HCT116 (cell line): Measurements from ENCODE around the gene TMEM247. TPM values are rescaled to one million over a fixed set of nuclear protein-coding genes. Genes with fewer than 3 reads are reported as not detected.

ENCODE experiments used
- ATAC-seq: fragments of 200-7000 bp; cut with Tn5 transposase; 2 replicates; pipeline ENCODE4 v1.9.1; 2020; ENCODE audit warnings: mild to moderate bottlenecking, moderate library complexity
- BruUV-seq: library from RNA; stranded (reverse); fragments of 400-500 nt; replicated peaks from 2 replicates; lab custom pipeline; 2021; lab: Mats Ljungman, UMichigan
- CTCF ChIA-PET: fragments of 300-600 bp; sonication (Branson Sonifier 250); formaldehyde crosslinking; loops from one replicate; lab custom pipeline; 2021; ENCODE audit warnings: antibody characterized with exemption; lab: Charles Lee
- POLR2A ChIA-PET: fragments of 300-600, 350-600 bp; sonication (Branson Sonifier 250); formaldehyde crosslinking; loops from one replicate; lab custom pipeline; 2021; ENCODE audit warnings: antibody characterized with exemption; lab: Charles Lee
- RAD21 ChIA-PET, 2 experiments: fragments of 300-600 bp; sonication (Branson Sonifier 250); formaldehyde crosslinking; loops; one replicate each; lab custom pipeline; 2023; ENCODE audit warnings: low total read pairs in 2 of 2; ENCODE audit not compliant: uncharacterized antibody in 2 of 2, unreplicated experiment in 2 of 2, low non-redundant PET in 1 of 2; lab: Charles Lee
- DNase-seq: peaks from one replicate; pipeline ENCODE4 v3.0.0-alpha.2; 2010; ENCODE audit warnings: low read depth, low spot score
- H2AFZ ChIP-seq: fragments of 200-600 bp; shearing (Covaris generic), sonication (generic); 2 replicates; pipeline ENCODE4 v1.6.1; 2017; ENCODE audit warnings: low read depth, mixed run types, mixed read lengths, antibody characterized with exemption, low read length; ENCODE audit not compliant: poor library complexity, severe bottlenecking
- H3K27ac ChIP-seq: 2 replicates; pipeline ENCODE4 v1.5.1; 2012; ENCODE audit warnings: low read depth, low read length
- H3K27me3 ChIP-seq: fragments of 200-600 bp; sonication (generic); 2 replicates; pipeline ENCODE4 v1.6.1; 2016; ENCODE audit warnings: mixed run types, low read length, mixed read lengths; ENCODE audit not compliant: insufficient read depth
- H3K36me3 ChIP-seq, 2 experiments: fragments of 200-500 bp in 1 of 2; fragments of 200-600 bp in 1 of 2; sonication (Bioruptor generic) in 1 of 2; sonication (generic) in 1 of 2; 2 replicates each; pipeline versions ENCODE4 v1.5.1 to v1.6.1; 2014 to 2016; ENCODE audit warnings: low read length in 2 of 2, inconsistent platforms in 1 of 2, mixed read lengths in 1 of 2, mixed run types in 1 of 2; ENCODE audit not compliant: insufficient read depth in 2 of 2, control insufficient read depth in 1 of 2
- H3K4me1 ChIP-seq, 2 experiments: fragments of 200-600 bp in 1 of 2; sonication (generic) in 1 of 2; 2 replicates each; pipeline versions ENCODE4 v1.5.1 to v1.6.1; 2012 to 2017; ENCODE audit warnings: low read length in 2 of 2, inconsistent platforms in 1 of 2, mild to moderate bottlenecking in 1 of 2, mixed read lengths in 1 of 2, mixed run types in 1 of 2, moderate library complexity in 1 of 2; ENCODE audit not compliant: insufficient read depth in 2 of 2, control insufficient read depth in 1 of 2
- H3K4me2 ChIP-seq: fragments of 200-600 bp; sonication (generic); 2 replicates; pipeline ENCODE4 v1.6.1; 2017; ENCODE audit warnings: mixed run types, low read length, mixed read lengths
- H3K4me3 ChIP-seq, 2 experiments: fragments of 200-600 bp in 1 of 2; sonication (generic) in 1 of 2; replicated peaks in 1 of 2; 2 replicates each; pipeline ENCODE4 v1.5.1; 2011 to 2016; ENCODE audit warnings: low read length in 2 of 2, control low read depth in 1 of 2, low read depth in 1 of 2, mild to moderate bottlenecking in 1 of 2, mixed read lengths in 1 of 2, mixed run types in 1 of 2
- H3K79me2 ChIP-seq: fragments of 200-600 bp; sonication (generic); 2 replicates; pipeline ENCODE4 v1.6.1; 2017; ENCODE audit warnings: mild to moderate bottlenecking, mixed run types, low read length, moderate library complexity, mixed read lengths; ENCODE audit not compliant: insufficient read depth
- H3K9ac ChIP-seq: fragments of 200-600 bp; sonication (generic); 2 replicates; pipeline ENCODE4 v1.6.1; 2016; ENCODE audit warnings: low read length, mixed read lengths
- H3K9me2 ChIP-seq: fragments of 200-600 bp; sonication (generic), shearing (Covaris generic); 2 replicates; pipeline ENCODE4 v1.6.1; 2017; ENCODE audit warnings: mixed run types, mild to moderate bottlenecking, moderate library complexity; ENCODE audit not compliant: insufficient read depth
- H3K9me3 ChIP-seq, 2 experiments: fragments of 200-500 bp in 1 of 2; fragments of 200-600 bp in 1 of 2; sonication (Bioruptor generic) in 1 of 2; sonication (generic) in 1 of 2; 2 replicates each; pipeline ENCODE4 v1.6.1; 2014 to 2017; ENCODE audit warnings: low read length in 2 of 2, mixed read lengths in 2 of 2, inconsistent platforms in 1 of 2, low read depth in 1 of 2, mild to moderate bottlenecking in 1 of 2, mixed run types in 1 of 2, moderate library complexity in 1 of 2; ENCODE audit not compliant: control insufficient read depth in 1 of 2, insufficient read depth in 1 of 2
- H4K20me1 ChIP-seq: fragments of 200-600 bp; sonication (generic), shearing (Covaris generic); 2 replicates; pipeline ENCODE4 v1.6.1; 2017; ENCODE audit warnings: mixed run types, mild to moderate bottlenecking, moderate library complexity; ENCODE audit not compliant: insufficient read depth
- CBX3 ChIP-seq: IDR thresholded peaks from 2 replicates; pipeline ENCODE4 v1.6.1; 2012; ENCODE audit warnings: low read depth
- CEBPB ChIP-seq: IDR thresholded peaks from 2 replicates; pipeline ENCODE4 v1.6.1; 2012; ENCODE audit warnings: low read depth
- EGR1 ChIP-seq: IDR thresholded peaks from 2 replicates; pipeline ENCODE4 v1.6.1; 2012; ENCODE audit warnings: low read depth
- ELF1 ChIP-seq: IDR thresholded peaks from 2 replicates; pipeline ENCODE4 v1.6.1; 2012; ENCODE audit warnings: low read depth, borderline replicate concordance
- JUND ChIP-seq: IDR thresholded peaks from 2 replicates; pipeline ENCODE4 v1.6.1; 2012
- MAX ChIP-seq: IDR thresholded peaks from 2 replicates; pipeline ENCODE4 v1.6.1; 2012
- YY1 ChIP-seq: IDR thresholded peaks from 2 replicates; pipeline ENCODE4 v1.6.1; 2011; ENCODE audit warnings: low read length, low read depth, moderate library complexity, mild to moderate bottlenecking; ENCODE audit not compliant: insufficient replicate concordance; ENCODE audit errors: extremely low read depth
- ZBTB33 ChIP-seq: IDR thresholded peaks from 2 replicates; pipeline ENCODE4 v1.6.1; 2011; ENCODE audit warnings: mild to moderate bottlenecking, low read length, moderate library complexity; ENCODE audit not compliant: insufficient replicate concordance; ENCODE audit errors: extremely low read depth
- ZFX ChIP-seq: fragments of 450-650 bp; IDR thresholded peaks from 2 replicates; pipeline ENCODE4 v1.6.1; 2017
- intact Hi-C: fragments of 100-400 bp; cut with micrococcal nuclease; formaldehyde crosslinking; loops from 2 replicates; pipeline ENCODE4 v1.10.0; 2022
- total RNA-seq: library from RNA; stranded (reverse); gene quantifications from one replicate; pipeline ENCODE4 v1.2.1, GENCODE V29; 2021; ENCODE audit not compliant: unreplicated experiment

Gene TMEM247
- total RNA-seq, 1 experiment from 2014 or later: not detected

- peaks cover 4% of the 10 kb centered on the region; the same call in 1 of the 2 replicates for H3K9me2 ChIP-seq
- H3K27ac ChIP-seq: no peak overlapping the region
- H3K79me2 ChIP-seq: no peaks in the 10 kb centered on the region
- ATAC-seq (no peak), DNase-seq (no peak)
- no peak overlapping the region for H2AFZ ChIP-seq
- ChIA-PET POLR2A (no interaction called here), RAD21 (no interaction called here), CTCF (no interaction called here)
- TF ChIP-seq YY1 (no peak), CBX3 (no peak), ZBTB33 (no peak), MAX (no peak), ELF1 (no peak), EGR1 (no peak), JUND (no peak), CEBPB (no peak), ZFX (no peak)
- H3K27me3 ChIP-seq: no peaks in the 10 kb centered on the region
- H4K20me1 ChIP-seq: no peaks in the 10 kb centered on the region
- no TSS peak for BruUV-seq
- H3K9ac ChIP-seq: no peak overlapping the region
- H3K4me1 ChIP-seq: no peaks in the 10 kb centered on the region
- no peak overlapping the region for H3K4me2 ChIP-seq
- H3K4me3 ChIP-seq: no peak overlapping the region
- no peaks in the 10 kb centered on the region for H3K36me3 ChIP-seq
- intact Hi-C loops: no loop called here
- H3K9me3 ChIP-seq: no peaks in the 10 kb centered on the region
Measured at GRCh38 chr2:46435353-46435752, 44.0 kb upstream of the TMEM247 start.
